SKM-1 treated with dmso at 0.1 percent for 144 hours (cell line): Measurements from ENCODE around the gene TJP2.

Source experiments
- DNase-seq: peaks from one replicate; lab custom pipeline; 2025; ENCODE audit not compliant: unreplicated experiment; lab: John Stamatoyannopoulos, UW

TJP2 gene

DNA sequence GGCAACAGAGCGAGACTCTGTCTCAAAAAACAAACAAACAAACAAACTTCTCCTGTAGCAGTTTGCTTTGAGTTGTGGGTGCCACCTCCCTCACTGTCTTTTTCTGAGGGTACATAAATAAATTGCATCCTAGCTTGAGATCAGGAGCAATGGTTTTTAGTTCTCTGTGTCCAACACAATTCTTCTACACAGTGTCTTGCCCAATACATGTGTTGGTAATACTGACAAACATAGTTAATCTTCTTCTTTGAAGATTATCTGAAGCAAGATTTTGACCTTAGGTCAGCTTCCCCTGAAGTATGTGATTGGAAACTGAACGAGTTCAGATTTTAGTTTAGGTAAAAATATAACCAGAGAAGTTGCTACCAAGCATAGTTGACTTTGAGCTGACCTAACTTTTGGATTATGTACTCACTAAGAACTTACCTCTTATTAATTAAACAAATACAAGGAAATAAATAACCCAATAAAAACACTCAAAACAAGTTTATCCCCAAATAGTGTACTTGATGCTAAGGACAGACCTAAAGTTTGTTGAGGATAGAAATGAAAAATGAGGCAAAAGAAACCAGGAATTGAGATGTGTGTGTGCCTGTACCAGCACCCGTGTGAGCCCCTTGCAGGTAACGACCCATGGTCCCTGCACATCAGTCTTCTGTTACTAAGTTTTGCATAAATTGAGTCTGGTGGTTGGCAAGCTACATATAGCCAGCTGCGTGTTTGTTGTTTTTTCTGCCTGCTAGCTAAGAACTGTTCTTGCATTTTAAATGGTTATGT lies 16.2 kb downstream of the TJP2 start:
- no peak for DNase-seq

DNA sequence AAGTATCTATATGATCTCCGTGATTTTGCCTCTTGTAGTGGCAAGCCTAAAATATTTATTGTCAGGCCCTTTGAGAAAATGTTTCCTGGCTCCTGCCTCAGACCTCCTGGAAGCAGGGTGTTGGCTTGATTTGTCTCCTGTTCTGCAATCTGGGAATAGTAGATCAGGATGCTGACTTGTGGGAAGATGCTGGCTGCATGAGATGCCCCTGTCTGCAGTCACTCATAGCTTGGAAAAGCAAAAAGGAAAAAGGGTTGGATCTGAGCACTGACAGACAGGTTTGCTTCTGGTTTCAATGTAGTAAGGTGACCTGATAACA lies 16.7 kb downstream of the TJP2 start:
- no peak for DNase-seq

DNA sequence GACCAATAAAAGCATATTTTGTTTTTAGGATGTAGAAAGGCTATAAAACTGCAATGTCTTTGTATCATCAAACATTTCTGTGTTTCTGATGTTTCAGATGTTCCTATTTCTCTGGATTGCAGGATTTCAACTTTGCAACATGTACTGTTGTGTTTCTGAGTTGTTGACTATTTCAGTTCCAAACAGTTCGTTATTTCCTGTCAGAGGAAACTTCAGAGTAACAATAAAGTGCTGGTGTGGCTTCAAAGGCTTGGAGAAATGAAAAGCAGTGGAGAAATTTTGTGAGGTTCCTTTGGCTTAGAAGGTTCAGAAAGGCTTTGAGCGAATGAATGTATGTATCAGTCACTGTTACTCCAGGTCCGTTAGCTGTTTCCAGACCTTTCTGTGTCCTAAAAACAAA lies 17.2 kb downstream of the TJP2 start:
- no peak for DNase-seq

DNA sequence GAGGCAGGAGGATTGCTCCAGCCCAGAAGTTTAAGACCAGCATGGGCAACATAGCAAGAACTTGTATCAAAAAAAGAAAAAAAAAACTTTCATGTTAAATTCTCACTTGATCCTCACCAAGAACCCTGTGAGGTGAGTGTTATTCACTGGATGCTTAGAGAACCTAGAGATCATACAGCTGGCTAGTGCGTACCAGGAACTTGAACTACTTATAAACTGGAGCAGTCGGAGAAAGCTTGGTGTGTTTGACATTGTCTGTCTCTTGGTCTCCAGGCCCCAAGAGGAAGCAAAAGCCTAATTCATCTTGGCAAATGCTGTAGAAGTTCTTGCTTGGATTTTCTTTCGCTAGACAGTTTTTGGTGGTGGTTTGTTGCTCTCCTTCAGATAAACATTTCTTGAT lies 18.1 kb downstream of the TJP2 start:
- DNase-seq, result no peak

DNA sequence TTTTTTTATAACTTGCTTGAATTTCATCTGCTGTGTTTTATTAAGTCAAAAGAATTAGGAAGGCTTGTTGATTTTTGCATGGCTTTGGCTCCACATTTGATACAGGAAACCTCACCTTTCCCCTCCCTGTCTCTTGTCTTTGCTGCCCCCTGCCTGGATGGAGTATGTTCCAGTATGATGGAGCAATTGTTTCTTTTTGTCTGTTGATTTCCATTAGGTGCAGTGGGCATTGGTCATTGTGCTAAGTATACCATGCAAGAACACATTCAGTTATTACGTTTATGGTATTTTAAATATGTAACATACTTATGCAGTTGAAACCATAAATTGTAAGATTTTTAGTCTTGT lies 19.6 kb downstream of the TJP2 start:
- no peak for DNase-seq

DNA sequence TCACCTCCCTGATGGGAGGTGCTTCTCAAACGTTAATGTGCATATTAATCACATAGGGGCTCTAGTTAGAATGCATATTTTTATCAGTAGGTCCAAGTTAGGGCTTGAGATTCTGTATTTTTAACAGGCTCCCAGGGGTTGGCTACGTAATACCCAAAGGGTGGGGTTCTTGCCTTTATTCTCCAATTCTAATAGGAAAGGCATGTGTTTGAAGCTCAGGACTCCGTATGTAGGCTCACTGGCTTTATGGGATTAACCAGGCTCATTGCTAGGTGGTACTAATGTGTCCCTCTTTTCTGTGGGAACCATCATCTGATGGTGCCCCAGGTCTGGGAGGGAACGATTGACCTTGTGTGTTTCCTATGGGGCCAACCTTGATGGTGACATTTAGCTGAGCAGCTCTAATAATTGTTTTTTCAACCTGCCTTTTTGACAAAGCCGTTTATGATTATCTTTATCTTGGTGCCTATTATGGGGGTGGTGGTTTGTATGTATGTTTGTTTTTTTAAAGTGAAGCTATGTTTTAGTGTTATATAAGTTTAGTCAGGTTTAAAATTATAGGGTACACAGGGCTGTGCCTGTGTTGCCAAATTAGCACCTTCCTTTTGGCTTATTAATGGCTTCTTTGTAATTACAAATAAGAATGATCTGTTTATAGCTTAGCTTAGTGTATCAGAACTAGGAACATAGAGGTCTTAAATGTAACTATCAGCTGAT lies 20.8 kb downstream of the TJP2 start:
- DNase-seq, result no peak

DNA sequence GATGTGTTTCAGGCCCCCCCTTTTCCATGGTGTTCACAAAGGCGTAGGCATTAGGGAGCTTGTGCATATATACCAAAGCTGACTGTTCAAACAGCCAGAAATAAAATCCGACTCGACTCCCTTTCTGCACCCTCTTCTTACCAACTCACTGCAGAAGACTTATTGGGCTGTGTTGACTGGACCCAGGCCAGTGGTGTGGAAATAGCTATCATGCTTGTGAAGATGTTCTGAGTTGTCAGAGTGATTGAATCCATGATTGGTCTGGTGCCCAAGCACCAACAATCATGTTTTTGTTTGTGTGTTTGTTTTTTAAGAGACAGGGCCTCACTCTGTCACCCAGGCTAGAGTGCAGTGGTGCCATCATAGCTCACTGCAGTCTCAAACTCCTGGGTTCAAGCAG lies 21.6 kb downstream of the TJP2 start:
- no peak for DNase-seq

DNA sequence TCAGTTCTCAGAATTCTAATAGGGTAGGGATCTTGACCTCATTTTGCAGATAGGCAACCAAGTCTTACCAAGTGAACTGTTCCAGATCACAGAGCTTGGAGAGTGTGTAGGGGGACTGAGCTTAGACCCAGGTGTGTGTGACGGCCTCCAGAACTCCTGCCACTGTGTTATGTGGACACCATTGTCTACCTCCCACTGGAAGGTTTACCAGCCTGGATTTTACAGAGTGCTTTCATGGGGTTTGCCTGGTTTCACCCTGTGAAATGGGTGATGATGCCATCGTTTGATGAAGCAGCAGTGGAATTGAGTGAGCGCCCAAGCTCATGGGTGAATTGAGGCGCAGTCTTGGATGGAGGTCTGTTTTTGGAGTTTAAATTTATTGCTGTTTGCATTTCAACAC lies 23.6 kb downstream of the TJP2 start:
- DNase-seq, result no peak

DNA sequence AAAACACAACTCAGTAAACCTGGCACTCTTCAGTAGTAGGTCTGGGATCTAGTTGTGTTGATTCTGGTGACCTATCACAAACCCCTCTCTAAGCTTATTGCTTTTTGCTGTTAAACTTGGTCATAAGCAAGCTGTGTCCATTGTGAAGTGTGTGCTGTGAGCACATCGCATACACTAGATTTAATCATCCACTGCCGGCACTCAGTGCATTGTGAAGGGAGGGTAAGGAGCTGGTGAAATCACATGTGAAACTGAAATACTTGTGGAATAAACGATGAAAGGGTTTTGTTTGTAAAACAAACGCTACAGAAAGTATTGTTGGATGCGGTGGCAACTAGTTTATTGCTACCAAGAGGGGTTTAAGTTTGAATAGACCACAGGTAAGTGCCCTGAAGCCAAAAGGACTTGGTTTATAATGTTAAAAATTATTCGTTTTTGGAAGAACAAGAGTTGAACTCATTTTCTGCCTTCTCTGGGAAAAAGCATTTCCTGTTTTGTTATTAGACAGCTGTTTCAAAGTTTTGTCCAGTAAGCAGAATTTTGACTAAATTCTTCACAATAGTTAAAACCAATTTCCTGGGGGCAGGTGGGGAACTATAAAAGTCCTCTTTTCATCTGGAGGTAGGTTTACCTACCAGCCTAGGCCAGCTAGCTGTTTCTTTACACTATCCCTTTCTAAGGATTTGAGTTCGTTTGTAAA lies 24.6 kb downstream of the TJP2 start:
- DNase-seq, result no peak

DNA sequence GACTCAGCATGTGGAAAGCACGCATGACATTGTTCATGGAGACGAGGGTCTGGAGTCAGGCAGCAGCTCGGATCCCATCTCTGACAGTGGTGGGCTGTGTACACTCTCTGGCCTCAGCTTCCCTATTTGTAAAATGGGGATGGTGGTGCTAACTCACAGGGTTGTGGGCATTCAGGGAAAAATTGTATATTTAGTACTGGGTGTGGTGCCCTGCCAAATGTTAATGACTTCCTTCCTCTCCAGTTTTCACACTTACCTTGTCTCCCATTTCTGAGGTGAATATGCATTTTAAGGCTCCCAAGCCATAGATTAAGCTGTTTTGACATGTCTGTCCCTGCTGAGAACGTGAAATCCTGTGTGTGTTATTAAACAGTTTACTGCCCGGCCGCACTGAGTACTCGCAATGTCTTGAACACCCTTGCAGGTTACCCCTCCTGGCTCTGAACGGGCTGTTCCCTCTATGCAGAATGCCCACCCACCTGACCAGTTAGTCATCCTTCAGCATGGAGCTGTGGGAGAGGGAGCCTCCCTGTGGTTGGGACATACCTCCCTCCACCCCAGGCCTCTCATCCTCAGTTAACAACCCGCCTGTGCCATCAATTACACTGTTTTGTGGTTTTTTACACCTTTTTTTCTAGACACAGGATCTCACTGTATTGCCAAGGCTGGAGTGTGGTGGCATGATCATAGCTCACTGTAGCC lies 25.8 kb downstream of the TJP2 start:
- DNase-seq, result no peak

DNA sequence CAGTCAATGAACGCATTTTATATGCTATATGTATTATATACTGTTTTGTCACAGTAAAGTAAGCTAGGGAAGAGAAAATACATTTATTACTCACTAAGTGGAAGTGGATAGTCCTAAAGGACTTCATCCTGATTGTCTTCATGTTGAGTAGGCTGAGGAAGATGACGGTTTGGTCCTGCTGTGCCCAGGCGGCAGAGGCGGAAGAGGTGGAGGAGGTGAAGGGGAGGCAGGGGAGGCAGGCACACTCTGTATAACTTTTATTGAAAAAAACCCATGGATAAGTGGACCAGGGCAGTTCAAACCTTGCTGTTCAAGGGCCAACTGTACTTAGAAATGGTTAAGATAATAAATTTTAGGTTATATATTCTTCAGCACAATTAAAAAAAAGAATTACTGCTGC lies 28.5 kb downstream of the TJP2 start:
- DNase-seq, result no peak

DNA sequence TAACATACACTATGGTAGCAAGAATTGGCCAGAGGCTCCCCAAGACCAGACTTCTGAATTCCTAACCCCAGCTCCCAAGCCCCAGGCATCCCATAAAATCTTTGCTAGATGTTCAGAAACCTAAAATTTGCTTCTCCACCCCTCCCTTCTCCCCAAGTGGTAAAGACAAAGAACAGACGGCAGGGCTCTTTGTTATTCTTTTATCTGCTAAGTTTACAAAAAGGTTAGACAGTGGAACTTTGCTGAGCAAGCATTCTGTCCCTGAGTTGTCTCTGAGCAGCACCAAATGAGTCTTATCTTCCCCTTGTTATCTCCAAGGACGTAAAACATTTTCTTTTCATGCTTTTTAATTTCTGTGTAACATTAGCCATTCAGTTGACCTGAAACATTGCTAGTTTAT lies 30.2 kb downstream of the TJP2 start:
- DNase-seq, result no peak

DNA sequence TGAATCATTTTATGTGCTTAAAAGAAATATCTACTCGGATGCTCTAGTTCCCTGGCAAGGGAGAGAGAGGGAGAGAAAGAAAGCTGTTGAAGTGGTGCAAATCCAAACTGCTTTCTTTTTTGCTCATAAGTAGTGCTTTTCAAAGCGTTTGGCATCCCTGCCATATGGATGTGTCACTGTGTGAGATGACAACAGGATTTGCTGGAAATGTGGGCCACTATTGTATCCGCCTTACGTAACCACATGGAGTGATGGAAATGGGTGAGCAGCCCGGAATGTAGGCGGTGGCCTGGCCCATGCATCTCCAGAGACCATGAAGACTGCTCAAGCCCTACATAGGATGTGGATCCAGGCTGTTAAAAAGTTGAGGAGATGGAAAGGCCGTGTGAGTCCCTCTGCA lies 30.8 kb downstream of the TJP2 start:
- no peak for DNase-seq

DNA sequence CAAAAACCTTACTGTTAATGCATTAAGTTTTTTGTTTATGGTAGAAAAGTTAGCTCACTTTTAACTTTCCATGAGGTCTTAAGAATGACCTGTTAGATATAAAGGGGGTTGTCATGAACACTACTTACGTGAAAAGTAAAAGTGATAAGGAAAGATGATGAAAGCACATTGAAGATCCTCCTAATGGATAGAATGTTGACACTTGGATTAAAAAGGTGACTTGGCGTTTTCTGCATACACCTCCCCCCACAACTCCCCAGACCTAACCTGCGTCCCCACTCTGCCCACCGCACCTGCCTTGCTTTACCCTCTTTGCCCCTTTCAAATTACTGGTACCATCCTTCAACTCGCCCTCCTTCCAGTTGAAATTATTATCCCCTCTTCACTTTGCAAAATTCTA lies 32.0 kb downstream of the TJP2 start:
- DNase-seq, result no peak

DNA sequence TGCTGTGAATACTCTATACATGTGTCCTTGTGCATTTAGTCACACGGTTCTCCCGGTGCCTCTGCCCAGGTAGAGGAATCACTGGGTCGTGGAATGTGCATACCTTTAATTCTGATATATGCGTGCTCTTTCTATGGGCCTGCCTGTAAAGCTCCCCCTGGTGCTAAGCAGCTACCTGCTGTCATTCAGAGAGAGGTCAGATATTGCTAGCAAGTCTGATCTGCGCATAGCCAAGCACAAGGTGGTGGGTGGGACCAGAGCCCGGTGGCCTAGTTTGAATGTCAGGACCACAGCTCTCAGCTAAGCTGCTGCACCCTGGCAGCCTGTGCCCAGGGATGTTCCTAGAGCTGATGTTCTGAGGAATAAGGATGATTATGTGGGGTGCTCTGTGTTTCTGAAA lies 33.4 kb downstream of the TJP2 start:
- no peak for DNase-seq

DNA sequence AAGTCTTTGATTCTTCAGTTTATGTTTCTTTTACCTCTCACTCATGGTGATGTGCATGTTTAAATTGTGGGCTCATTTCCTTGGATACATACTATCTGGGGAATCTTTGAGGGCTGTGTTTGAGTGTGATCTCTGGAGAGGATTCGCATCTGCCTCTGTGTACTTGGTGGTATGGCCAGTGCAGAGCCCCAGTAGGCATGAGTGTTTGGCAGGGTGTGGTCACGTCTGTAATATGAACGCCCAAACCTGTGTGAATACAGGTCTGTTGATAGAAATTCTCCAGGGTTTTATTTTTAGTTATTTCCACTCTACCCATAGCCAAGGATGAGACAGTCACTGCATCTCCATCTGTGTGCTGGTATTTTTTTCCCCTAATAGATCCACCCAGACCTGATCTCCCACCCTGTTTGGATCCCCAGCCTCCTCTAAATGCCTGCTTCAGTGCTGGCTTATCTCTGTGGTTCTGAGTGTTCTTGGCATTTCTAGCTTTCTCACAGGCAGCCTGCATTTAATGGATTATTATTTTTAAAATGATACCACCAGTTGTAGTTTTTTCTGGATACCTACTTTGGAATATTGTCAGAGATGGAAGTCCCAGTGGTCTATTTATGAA lies 37.5 kb downstream of the TJP2 start:
- DNase-seq, result no peak

DNA sequence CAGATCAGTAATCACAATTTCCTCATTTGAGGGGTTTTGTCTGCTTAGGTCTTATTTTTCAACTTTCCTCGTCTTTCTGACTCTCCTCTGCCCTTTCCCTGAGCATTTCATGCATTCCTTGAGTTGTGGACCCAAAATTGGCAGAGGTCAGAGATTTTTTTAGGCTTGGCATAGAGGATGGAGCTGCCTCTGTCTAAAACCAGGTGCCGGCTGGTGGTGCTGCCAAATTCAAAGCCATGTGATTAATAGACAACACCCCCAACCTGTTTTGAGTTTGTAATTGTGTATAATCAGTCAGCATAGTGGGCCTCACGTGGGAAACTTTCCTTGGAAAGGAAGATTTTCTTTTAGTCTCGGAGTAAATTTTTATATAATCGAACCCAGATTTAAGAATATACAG lies 39.6 kb downstream of the TJP2 start:
- DNase-seq, result no peak

DNA sequence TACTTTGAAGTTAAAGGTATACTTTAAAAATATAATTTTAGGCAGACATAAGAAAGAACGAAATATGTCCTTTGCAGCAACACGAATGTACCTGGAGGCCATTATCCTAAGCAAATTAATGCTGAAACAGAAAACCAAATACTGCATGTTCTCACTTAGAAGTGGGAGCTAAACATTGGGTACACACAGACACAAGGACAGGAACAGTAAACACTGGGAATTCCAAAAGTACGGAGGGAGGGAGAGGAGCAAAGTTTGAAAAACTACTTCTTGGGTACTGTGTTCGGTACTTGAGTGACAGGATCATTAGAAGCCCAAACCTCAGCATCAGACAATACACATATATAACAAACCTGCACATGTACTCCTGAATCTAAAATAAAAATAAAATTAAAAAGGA lies 40.9 kb downstream of the TJP2 start:
- DNase-seq, result no peak

DNA sequence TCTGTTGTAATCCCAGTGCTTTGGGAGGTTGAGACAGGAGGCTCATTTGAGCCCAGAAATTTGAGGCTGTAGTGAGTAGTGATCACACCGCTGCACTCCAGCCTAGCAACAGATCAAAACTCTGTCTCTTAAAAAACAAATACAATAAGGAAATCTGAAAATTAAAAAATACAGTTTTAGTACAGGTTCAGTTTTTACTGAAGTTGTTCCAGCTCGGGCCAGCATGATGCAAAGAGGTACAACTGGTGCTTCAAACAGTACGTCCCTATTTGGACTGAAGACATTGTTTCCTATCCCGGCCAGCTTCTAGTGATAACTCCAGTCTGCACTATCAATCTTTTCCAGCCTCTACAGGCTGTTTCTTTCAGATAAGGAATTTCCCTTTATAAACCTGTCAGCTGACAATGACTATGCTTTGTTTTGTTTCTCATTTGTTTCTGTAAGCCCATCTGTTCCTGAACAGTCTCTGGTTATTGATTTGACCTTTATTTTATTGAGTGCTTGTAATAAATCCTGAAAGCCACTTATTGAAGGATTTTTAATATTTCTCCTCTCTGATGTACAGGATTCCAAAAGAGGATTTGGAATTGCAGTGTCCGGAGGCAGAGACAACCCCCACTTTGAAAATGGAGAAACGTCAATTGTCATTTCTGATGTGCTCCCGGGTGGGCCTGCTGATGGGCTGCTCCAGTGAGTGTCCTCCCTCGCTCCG lies 41.9 kb downstream of the TJP2 start:
- no peak for DNase-seq

DNA sequence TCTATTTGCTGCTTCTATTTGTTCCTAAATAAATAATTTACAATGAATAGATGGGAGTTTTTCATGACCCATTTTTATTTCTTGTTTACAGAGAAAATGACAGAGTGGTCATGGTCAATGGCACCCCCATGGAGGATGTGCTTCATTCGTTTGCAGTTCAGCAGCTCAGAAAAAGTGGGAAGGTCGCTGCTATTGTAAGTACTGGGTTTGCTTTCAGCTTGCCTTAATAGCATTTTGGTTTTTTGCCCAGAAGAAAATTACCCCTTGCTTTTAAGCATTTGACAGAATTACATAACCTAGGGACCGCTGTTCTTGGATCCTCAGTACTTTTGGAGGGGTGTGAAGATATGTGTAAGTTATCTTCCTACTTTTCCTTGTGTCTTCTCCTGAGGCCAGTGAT lies 44.1 kb downstream of the TJP2 start:
- DNase-seq, result no peak

DNA sequence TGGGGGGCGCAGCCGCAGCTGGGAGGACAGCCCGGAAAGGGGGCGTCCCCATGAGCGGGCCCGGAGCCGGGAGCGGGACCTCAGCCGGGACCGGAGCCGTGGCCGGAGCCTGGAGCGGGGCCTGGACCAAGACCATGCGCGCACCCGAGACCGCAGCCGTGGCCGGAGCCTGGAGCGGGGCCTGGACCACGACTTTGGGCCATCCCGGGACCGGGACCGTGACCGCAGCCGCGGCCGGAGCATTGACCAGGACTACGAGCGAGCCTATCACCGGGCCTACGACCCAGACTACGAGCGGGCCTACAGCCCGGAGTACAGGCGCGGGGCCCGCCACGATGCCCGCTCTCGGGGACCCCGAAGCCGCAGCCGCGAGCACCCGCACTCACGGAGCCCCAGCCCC lies 47.0 kb downstream of the TJP2 start:
- DNase-seq, result no peak
